Stomach (tissue), 4 donors: ENCODE data around the gene CD81.
A peak's percentile ranks its signal among the peaks of the same experiment; 100 is the strongest.

Experiments used
- CTCF ChIP-seq, 7 experiments: fragments of 450-650 bp in 4 of 7; fragments of 200-600 bp in 3 of 7; sonication (generic) in 3 of 7; IDR thresholded peaks; one replicate each; pipeline ENCODE4 v1.5.1; 2016 to 2019; ENCODE audit warnings: antibody characterized with exemption in 7 of 7, control low read depth in 2 of 7, mild to moderate bottlenecking in 1 of 7
- EP300 ChIP-seq: sonication (generic); formaldehyde crosslinking; IDR thresholded peaks from one replicate; pipeline ENCODE4 v1.6.1; 2017; ENCODE audit warnings: antibody characterized with exemption
- POLR2A ChIP-seq, 4 donors: fragments of 450-650 bp; IDR thresholded peaks; one replicate each; pipeline ENCODE4 v1.6.1; 2016; ENCODE audit warnings: antibody characterized with exemption in 4 of 4, control low read depth in 2 of 4, mild to moderate bottlenecking in 1 of 4, moderate library complexity in 1 of 4
- POLR2AphosphoS5 ChIP-seq, 3 donors: sonication (generic); formaldehyde crosslinking; IDR thresholded peaks; one replicate each; pipeline ENCODE4 v1.6.1; 2016; ENCODE audit warnings: antibody characterized with exemption in 3 of 3

- no peak for TF ChIP-seq CTCF (IDR thresholded peaks at IDR 0.05)
- TF ChIP-seq POLR2AphosphoS5 (IDR thresholded peaks at IDR 0.05) = peak in 2 of 3 donors; percentile 41 to 52
- TF ChIP-seq POLR2A (IDR thresholded peaks at IDR 0.05) = no peak
- TF ChIP-seq EP300 = peak; percentile 56
Observed at GRCh38 chr11:2380807-2381350, 3.8 kb downstream of the CD81 start.
